NCI-H82 treated with DMSO at 0.1 percent for 48 hours (cell line): ENCODE results near the gene PNLIPRP3.
A peak's percentile ranks its signal among the peaks of the same experiment; 100 is the strongest.
"Not testable (repeated sequence)": the region's sequence is repeated elsewhere in the genome, so short reads cannot be mapped to it uniquely, and the experiment has no call there.

Source experiments
- DNase-seq: peaks from one replicate; lab custom pipeline; 2025; ENCODE audit not compliant: unreplicated experiment; lab: John Stamatoyannopoulos, UW

PNLIPRP3 gene

DNA sequence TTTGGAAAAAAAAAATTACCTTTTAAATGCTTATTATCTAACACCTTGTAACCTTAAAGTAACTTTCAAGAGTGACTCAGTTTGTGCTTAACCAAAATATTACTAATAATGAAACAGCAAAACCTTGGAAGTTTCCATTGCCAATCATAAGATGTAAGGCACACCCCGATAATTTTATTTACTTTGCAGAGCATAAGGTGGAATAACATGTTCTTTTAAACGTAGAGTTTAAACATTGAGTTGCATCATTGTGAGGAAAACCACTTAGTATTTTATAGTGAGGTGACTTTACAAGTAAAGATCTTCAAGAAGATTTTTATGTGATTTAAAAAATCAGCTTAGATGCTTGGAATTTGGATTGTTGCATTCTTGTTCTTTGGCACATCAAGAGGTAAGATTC is at the start of gene PNLIPRP3:
TSS of gene PNLIPRP3 (plus strand) at position 177 of the 400 bp plus-strand sequence. CDS start at position 343, 166 bp downstream.
- DNase-seq: no peak

DNA sequence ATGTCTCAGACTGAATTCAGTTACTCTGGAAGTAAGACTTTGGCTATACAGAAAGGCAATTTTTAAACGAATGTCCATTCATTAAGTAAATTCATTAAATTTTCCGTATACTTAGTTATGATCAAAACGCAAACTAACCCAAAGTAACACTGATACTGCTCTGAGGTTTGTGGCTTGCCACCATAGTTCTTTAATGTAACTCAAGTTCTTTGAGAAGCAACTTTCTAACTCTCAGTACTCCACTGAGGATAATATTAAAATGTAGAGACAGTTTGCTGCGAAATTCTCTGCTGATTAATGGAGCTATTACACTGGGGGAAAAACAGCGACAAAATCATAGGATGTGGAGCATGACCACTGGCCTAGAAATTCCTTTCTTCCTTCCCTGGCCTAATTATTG is 45.4 kb upstream of the PNLIPRP3 start:
- DNase-seq: no peak

DNA sequence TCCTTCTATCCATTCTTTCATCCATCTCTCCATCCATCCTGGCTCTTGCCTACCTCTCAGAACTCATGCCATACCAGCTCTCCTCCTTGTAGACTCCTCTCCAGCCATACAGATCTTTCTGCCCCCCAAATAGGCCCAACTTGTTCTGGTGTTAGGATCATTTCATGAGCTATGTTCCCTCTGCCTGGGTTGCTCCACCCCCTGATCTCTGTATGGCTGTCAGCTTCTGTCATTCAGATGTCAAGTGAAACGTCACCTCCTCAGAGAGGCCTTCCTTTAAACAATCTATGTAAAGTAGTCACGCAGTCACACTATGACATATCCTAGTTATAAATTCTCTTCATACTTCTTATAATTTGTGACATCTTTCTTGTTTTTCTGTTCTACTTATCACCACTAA is 42.3 kb upstream of the PNLIPRP3 start:
- DNase-seq: no peak

DNA sequence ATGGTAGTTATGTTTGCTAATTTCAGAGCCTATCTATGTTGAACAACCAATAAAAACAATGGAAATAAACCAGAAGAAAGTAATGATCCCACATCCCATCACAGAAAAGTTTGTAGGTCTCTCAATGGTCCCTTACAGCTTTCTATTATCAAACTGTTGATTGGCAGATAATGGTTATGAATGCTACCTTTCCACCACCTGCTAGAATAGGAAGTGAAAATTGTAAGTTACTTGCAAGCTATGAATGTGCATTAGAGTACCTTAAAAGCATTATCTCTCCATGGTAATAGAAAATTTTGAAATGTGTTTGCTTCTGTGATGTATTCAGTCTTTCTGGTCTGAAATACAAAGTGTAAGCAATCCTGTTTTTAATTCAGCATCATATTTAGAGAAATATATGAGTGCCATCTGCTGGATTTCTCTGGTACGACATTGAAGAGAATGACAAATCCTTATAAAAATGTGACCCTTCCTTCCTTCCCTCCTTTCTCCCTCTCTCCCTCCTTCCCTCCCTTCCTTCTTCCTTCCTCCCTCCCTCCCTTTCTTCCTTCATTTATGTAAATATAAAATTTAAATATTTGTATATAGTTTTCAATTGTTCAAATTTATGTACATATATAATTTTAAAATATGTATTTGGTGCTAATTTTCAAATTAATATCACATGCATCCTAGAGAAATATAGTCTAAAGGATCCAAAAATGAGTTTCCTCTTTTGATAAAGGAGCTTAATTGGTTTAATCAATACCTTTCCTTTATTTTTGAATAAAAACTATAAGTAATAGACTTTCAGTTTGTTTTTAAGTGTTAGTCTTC is 41.4 kb upstream of the PNLIPRP3 start:
- no peak for DNase-seq

DNA sequence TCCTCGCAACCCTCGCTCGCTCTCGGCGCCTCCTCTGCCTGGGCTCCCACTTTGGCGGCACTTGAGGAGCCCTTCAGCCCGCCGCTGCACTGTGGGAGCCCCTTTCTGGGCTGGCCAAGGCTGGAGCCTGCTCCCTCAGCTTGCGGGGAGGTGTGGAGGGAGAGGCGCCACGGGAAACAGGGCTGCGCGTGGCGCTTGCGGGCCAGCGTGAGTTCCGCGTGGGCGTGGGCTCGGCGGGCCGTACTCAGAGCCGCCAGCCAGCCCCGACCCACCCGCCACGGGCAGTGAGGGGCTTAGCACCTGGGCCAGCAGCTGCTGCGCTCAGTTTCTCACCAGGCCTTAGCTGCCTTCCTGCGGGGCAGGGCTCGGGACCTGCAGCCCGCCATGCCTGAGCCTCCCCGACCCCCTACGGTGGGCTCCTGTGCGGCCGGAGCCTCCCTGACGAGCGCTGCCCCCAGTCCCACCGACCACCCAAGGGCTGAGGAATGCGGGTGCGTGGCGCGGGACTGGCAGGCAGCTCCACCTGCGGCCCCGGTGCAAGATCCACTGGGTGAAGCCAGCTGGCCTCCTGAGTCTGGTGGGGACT is 34.3 kb upstream of the PNLIPRP3 start:
- DNase-seq: not testable (repeated sequence)

DNA sequence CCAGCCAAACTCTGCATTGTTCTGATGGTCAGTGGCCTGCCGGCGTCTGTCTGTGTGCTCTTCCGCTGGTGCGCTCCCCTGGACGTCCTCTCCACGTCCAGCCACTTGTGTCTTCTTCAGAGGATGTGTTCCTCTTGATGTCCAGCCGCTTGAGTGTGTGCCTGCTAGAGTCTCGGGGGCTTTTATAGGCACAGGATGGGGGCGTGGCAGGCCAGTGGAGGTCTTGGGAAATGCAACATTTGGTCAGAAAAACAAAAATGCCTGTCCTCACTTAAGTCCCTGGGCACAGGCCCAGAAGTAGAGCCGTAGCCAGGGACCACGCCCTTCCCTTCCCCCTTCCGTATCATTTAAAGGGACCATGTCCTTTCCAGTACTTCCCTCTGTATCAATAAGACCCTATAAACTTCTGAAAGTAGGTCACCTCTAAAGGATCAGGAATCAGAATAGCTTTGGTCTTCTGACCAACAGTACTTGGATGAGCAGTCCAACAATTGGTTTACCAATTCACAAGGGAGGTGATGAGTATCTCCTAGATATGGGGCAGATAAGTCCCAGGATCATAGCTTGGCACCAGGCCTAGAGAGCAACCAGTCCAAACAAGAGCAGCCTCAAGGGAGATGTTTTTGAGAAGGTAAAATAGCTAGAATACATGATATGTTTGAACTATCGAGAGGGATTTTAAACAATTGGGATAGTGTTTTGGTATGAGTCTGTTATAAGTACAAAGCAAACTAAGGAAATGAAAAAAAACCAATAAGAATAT is 32.2 kb upstream of the PNLIPRP3 start:
- no peak for DNase-seq

DNA sequence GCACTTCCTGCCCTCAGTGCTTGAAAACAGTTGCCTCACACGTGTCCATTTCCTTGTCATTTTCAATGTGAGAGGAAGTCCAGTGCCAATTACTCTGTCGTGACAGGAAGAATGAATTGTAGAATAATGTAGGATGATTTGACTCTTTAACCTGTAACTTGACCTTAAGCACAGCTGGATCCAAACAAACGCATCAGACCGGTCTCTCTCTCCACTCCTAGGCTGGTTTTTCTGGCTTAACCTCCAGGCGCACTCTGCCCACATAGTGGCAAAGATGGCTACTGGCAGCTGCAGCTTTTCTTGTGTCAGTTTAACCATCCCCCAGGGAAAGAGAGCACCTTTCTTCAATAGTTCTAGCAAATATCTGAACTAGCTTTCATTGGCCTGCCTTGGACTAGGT is 29.4 kb upstream of the PNLIPRP3 start:
- no peak for DNase-seq

DNA sequence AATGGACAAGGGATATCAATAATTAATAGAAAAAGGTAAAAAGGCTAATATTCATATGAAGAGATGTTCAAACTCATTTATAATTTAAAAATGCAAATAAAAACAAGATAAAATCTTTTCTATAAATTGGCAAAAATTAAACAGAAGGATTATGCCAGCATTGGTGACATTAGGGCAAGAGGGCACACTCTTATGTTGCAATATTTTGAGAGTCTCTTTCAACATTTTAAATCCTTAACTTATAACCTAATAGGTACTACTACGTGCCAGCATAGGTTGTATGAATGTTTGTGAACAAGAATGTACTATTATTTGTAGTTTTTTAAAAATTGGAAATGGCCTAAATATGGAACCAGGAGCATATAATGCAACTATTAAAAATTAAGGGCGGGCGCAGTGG is 24.8 kb upstream of the PNLIPRP3 start:
- no peak for DNase-seq

DNA sequence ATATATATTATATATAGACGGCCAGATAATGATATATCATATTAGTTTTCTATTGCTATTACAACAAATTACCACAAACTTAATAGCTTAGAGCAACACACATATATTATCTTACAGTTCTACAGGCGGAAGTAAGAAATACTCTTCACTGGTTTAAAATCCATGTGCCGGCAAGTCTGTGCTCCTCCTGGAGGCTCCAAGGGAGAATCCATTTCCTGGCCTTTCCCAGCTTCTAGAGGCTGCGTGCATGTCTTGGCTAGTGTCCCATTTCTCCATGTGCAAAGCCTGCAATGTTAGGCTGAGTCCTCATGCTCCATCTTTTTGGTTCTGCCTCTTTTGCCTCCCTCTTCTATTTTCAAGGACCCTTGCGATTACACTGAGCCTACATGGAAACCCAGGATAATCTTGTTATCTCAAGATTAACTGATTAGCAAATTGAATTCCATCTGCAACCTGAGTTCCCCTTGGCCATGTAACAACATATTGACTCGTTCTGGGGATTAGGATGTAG is 23.9 kb upstream of the PNLIPRP3 start:
- DNase-seq: peak; percentile 92

DNA sequence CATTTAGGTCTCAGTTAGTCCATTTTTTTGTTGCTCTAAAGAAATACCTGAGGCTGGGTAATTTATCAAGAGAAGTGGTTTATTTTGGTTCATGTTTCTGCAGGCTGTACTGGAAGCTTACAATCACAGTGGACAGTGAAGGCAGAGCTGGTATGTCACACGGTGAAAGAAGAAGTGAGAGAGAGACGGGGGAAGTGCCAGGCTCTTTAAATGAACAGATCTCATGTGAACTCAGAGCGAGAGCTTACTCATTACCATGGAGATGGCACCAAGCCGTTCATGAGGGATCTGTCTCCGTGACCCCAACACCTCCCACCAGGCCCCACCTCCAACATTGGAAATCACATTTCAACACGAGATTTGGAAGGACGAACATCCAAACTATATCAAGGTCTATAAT is 18.9 kb upstream of the PNLIPRP3 start:
- no peak for DNase-seq

DNA sequence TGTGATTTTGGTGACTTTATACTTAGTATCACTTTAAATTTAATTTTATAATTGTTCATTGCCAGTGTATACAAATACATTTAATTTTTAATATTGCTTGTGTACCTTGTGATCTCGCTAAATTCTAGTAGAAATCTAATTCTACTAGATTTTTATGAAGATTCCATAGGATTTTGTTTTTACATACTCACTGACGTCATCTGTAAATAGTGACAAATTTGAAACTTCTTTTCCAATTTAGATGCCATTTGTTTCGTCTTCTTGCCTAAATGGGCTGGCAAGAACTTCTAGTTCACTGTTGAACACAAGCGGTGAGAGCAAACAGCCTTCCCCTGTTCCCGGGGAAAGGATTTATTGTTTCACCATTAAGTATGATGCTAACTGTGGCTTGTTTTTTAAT is 17.3 kb upstream of the PNLIPRP3 start:
- no peak for DNase-seq

DNA sequence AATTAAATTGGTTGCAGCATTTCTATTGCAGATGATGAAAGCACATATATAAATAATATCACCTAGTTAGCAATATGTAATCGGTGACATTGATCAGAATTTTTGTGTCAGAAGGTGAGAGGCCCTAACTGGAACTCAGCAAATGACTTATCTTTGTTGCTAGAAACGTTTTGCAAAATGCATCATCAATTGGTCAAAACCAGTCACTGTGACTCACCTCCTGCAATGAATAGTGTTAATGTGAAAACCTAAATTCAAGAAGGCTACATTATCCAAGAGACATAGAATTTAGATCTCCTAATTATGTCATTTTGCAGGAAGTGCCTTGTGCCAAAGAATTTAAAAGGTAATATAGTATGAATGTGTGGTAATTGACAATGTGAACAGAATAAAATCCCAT is 9.8 kb upstream of the PNLIPRP3 start:
- no peak for DNase-seq

DNA sequence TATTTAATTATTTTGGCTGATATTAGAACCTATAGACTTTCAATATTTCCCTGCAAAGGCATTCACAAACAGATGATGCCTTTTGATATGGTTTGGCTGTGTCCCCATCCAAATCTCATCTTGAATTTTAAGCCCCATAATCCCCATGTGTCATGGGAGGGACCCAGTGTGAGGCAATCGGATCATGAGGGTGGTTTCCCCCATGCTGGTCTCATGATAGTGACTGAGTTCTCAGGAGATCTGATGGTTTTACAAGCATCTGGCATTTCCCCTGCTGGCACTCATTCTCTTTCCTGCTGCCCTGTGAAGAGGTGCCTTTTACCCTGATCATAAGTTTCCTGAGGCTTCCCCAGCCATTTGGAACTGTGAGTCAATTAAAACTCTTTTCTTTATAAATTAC is 9.3 kb upstream of the PNLIPRP3 start:
- peak; percentile 56 for DNase-seq

DNA sequence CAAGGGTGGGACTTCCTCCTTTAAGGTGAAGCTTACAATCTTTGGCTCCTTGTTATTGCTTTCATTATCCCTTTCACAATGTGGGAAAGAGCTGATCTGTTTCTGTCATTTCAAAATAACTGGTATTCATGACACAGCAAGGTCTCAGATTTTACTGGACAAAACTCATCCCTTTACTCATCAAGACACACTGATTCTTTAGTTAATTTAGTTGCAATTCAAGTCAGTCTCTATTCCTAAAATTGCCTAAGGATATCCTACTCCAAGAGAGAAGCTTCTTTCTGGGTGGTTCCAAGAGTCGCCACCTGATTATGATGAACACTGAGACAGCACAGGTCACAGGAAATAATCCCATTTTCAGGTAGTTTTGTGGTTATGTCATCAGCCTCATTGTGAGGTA is 5.8 kb upstream of the PNLIPRP3 start:
- DNase-seq: no peak

DNA sequence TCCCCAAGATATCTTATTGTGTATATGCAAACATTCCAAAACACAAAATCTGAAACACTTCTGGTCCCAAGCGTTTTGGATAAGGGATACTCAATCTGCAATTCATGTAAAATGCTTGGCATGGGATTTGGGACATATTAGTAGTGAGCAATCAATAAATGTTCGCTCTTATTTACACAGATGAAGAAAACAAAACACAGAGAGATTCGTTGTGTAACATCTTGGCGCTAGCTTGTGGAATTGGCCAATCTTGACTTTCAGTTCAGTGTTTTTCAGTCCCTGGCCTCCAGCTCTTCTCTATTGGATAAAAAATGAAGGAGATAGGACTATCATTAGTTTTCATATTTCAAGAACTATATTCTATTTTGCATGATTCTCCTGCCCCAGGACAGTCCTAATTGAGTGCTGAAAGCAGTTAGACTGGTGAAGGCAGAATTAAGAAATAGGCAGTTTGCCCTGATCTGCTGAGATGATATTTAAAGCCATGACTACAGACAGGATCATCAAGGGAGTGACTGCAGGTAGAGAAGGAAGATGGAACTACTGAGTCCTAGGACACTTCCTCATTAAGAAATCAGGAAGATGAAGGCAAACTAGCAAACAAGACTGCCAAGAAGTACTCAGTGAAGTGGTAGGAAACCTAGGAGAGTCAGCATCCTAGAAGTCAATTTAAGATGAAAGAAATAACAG is 1.8 kb downstream of the PNLIPRP3 start:
- no peak for DNase-seq

DNA sequence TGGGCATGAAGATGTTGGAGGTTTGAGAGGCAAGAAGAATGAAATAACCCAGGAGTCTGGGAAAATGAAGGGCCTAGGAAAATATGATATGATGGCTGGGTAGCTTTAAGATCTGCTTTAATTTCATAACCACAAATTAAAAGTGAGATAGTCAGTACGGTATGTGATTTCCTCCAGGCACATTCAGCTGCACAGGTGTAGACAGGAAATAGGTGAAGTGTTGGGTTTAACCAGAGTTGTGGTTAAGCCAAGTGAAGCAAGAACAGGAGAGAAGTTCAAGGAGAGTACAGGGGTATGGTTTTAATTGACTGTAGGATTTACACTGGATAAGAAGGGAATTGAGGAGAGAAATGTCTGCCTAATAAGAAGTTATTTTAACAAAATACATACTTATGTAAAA is 2.6 kb downstream of the PNLIPRP3 start:
- no peak for DNase-seq

DNA sequence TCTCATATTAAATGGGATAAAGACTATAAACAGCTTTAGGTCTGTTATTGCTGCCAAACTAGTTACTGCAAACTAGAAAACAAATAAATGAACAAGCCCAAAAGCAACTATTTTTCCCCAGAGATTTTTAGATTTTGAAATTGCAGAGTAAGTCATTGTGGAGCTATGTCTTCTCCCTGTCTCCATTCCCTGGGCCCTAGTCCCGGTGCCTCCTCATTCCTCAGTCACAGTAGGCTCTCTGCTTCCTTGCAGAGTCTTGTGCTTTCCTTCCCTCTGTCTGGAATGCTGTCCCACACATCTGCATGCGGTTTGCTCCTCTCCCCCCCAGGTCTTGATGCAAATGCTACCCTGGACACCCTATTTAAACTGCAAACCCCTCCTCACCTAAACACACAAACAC is 4.0 kb downstream of the PNLIPRP3 start:
- DNase-seq: no peak

DNA sequence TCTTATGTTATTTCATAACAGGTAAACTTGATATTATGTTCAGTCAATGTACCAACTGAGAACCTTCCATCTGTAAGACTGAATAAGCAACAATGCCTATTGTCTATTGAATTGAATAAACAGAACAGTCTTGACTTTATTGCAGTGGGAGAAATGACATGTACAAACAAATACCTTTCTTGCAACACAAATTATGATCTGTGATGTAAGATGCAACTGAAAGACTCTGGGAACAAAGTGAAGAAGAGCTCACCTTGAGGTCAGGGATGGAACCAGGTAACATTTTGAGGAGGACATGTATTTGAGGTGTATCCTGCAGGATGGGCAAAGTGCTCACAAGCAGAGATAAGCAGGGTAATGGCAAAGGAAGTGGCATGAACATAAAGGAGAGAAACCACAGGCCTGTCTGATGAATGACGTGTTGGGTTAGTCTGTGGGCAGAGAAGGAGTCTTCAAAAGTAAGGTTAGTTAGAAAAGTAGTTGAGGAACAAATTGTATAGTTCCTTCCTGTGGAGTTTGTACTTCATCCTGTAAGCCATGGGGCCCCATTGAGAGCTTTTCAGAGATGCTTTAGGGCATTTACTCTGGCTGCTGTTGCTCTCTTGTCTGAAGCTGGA is 9.5 kb downstream of the PNLIPRP3 start:
- no peak for DNase-seq

DNA sequence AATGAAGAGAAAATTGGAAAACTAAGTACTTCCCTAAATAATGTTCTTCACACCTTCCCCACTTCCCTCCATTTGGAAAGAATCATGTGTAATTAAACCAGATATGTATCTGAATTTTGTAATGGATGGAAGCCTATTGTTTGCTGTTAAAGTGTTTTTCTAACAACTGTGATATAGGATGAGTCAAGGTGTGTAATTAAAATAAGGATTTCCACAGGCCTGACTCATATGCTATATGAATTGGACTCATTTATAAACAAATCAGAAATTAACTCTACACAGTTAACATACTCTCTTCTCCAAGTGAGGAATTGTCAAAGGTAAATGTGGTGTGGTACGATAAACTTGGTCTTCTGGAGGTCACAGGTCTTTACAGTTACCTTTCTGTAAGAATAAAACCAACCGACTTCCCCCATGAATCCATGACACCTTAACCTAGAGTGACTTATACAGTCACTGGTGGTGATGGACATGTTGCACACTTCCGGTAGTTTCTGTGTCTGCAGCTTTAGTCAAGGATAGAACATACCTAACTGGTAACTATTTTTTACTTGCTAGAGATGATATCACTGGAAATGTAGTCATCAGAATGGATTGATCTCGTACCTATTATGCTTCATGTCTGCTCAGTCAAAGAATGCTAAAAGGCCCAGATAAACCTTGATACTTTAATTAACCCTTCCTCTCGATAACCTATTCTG is 12.8 kb downstream of the PNLIPRP3 start:
- no peak for DNase-seq

DNA sequence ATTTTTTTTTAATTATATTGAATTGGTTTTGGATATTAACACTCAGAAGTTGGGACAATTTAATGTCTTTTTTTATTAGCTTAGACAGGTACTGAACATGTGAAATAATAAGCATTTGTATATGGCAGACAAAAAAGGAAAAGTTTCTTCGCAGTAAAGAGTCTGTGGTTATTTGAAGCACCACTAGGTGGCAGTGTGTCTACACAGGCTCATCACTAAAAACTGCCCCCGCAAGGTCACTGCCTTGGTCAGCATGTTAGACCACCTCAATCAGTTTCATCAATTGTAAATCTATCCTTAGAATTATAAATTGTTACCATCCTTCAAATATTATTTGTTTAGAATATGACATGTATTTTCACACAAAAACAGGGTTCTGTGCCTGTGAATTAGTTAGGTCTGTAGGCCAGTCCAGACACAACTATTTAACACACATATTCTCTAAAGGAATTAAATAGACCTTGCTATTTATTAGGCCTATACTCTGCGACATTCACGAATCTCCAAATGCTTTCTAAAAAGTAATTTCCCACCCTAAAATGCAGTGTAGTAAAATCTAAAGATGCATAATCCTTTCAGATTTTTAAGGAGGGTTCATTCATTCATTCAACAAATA is 17.0 kb downstream of the PNLIPRP3 start:
- peak; percentile 66 for DNase-seq
